Sigmoid colon (tissue), 7 donors: ENCODE data around the gene PTPRD. TPM values are rescaled to one million over a fixed set of nuclear protein-coding genes. Genes with fewer than 3 reads are reported as not detected.

ENCODE experiments used
- DNase-seq: peaks from one replicate; pipeline ENCODE4 v3.0.0-alpha.2; 2019
- H3K27ac ChIP-seq, 4 donors: fragments of 200-600 bp; sonication (generic); one replicate each; pipeline ENCODE4 v1.5.1; 2016 to 2019; ENCODE audit warnings: mild to moderate bottlenecking in 1 of 4
- H3K27me3 ChIP-seq, 3 donors: fragments of 200-600 bp; sonication (generic); one replicate each; pipeline ENCODE4 v1.5.1; 2019; ENCODE audit warnings: mild to moderate bottlenecking in 1 of 3
- H3K36me3 ChIP-seq, 4 donors: fragments of 200-600 bp; sonication (generic); one replicate each; pipeline ENCODE4 v1.5.1; 2016 to 2019
- H3K4me1 ChIP-seq, 4 donors: fragments of 200-600 bp; sonication (generic); one replicate each; pipeline ENCODE4 v1.5.1; 2017 to 2019
- H3K4me3 ChIP-seq, 4 donors: fragments of 200-600 bp; sonication (generic); one replicate each; pipeline ENCODE4 v1.5.1; 2017 to 2019; ENCODE audit warnings: mild to moderate bottlenecking in 2 of 4, moderate library complexity in 1 of 4
- H3K9me3 ChIP-seq, 4 donors: fragments of 200-600 bp in 3 of 4; sonication (generic) in 3 of 4; one replicate each; pipeline versions ENCODE4 v1.5.1 to v1.6.1; 2013 to 2019
- CTCF ChIP-seq, 4 experiments: fragments of 450-650 bp in 3 of 4; fragments of 200-600 bp in 1 of 4; IDR thresholded peaks; one replicate each; pipeline ENCODE4 v1.5.1; 2016 to 2019; ENCODE audit warnings: antibody characterized with exemption in 4 of 4, mild to moderate bottlenecking in 3 of 4, moderate library complexity in 2 of 4
- EP300 ChIP-seq, 4 donors: sonication (generic); formaldehyde crosslinking; IDR thresholded peaks; one replicate each; pipeline ENCODE4 v1.6.1; 2017; ENCODE audit warnings: antibody characterized with exemption in 4 of 4
- POLR2A ChIP-seq, 2 donors: fragments of 450-650 bp; IDR thresholded peaks; one replicate each; pipeline ENCODE4 v1.6.1; 2016; ENCODE audit warnings: antibody characterized with exemption in 2 of 2, mild to moderate bottlenecking in 2 of 2, moderate library complexity in 2 of 2
- POLR2AphosphoS5 ChIP-seq, 4 donors: sonication (generic); formaldehyde crosslinking; IDR thresholded peaks; one replicate each; pipeline ENCODE4 v1.6.1; 2017; ENCODE audit warnings: antibody characterized with exemption in 4 of 4
- WGBS, 2 donors: extraction: QIAGEN DNeasy Blood & Tissue Kit; methylation state at CpG; one replicate each; pipeline ENCODE4 v1.1.7; 2013; 5-methylcytosine and 5-hydroxymethylcytosine counted together
- intact Hi-C: fragments of 100-400 bp; cut with DNase I; formaldehyde crosslinking; loops from one replicate; pipeline ENCODE4 v1.15.1; 2023
- polyA plus RNA-seq, 3 donors: library from polyadenylated mRNA; stranded (reverse); fragments of 200-250 nt; gene quantifications; one replicate each; pipeline ENCODE4 v1.2.3, GENCODE V29; 2013
- total RNA-seq, 4 donors: library from RNA; depleted of rRNA; stranded (reverse); fragments of >200 nt; gene quantifications; one replicate each; pipeline ENCODE4 v1.1.0, GENCODE V29; 2016
- donor health status: healthy with polysubstance abuse.
- donor health status: Bipolar disorder and iron deficiency.
- donor health status: healthy.

Gene PTPRD
- total and polyA plus RNA-seq, 7 donors: 1.2 to 18.3 (median 6.3) TPM

- WGBS, 2 donors: 85 to 95% methylated on average over 6 of the region's 6 CpGs
- DNase-seq: no peak
- H3K4me3 ChIP-seq: no peak overlapping the region
- H3K4me1 ChIP-seq: no peaks in the 10 kb centered on the region
- intact Hi-C loops: no loop called here
- H3K27me3 ChIP-seq: no peaks in the 10 kb centered on the region
- H3K9me3 ChIP-seq: no peaks in the 10 kb centered on the region
- no peak overlapping the region for H3K27ac ChIP-seq
- no peak for TF ChIP-seq POLR2AphosphoS5 (IDR thresholded peaks at IDR 0.05)
- no peak for TF ChIP-seq EP300 (IDR thresholded peaks at IDR 0.05)
- no peak for TF ChIP-seq POLR2A (IDR thresholded peaks at IDR 0.05)
- TF ChIP-seq CTCF (IDR thresholded peaks at IDR 0.05): no peak
- no peaks in the 10 kb centered on the region for H3K36me3 ChIP-seq
Measured at GRCh38 chr9:8693464-8693863, 1919.3 kb downstream of the PTPRD start.

GRCh38 chr9:8686516-8686915, 1926.3 kb downstream of the PTPRD start:
- WGBS, 2 donors: 80 to 82% methylated on average over 2 of the region's 2 CpGs

GRCh38 chr9:8685825-8686224, 1927.0 kb downstream of the PTPRD start:
- no peak for TF ChIP-seq EP300 (IDR thresholded peaks at IDR 0.05)
- TF ChIP-seq CTCF (IDR thresholded peaks at IDR 0.05): no peak
- TF ChIP-seq POLR2AphosphoS5 (IDR thresholded peaks at IDR 0.05): no peak
- no peak for TF ChIP-seq POLR2A (IDR thresholded peaks at IDR 0.05)
- intact Hi-C loops: no loop called here
- DNase-seq: no peak
- no peak overlapping the region for H3K27ac ChIP-seq
- no peak overlapping the region for H3K4me3 ChIP-seq
- no peaks in the 10 kb centered on the region for H3K4me1 ChIP-seq
- no peaks in the 10 kb centered on the region for H3K9me3 ChIP-seq
- no peaks in the 10 kb centered on the region for H3K27me3 ChIP-seq
- WGBS, 2 donors: 90 to 92% methylated on average over 3 of the region's 3 CpGs
- H3K36me3 ChIP-seq: no peaks in the 10 kb centered on the region

More at GRCh38 chr9:8686516-8686915, 1926.3 kb downstream of the PTPRD start:
- H3K27me3 ChIP-seq: no peaks in the 10 kb centered on the region
- intact Hi-C loops: no loop called here
- no peak for TF ChIP-seq POLR2AphosphoS5 (IDR thresholded peaks at IDR 0.05)
- no peak overlapping the region for H3K4me3 ChIP-seq
- H3K27ac ChIP-seq: no peak overlapping the region
- no peak for DNase-seq
- no peaks in the 10 kb centered on the region for H3K9me3 ChIP-seq
- H3K4me1 ChIP-seq: no peaks in the 10 kb centered on the region
- H3K36me3 ChIP-seq: no peaks in the 10 kb centered on the region

GRCh38 chr9:8684978-8685708, 1927.7 kb downstream of the PTPRD start:
- WGBS, 2 donors: 89 to 90% methylated on average over 4 of the region's 4 CpGs
- no peaks in the 10 kb centered on the region for H3K36me3 ChIP-seq
- no peak for DNase-seq
- TF ChIP-seq EP300 (IDR thresholded peaks at IDR 0.05) (no peak), POLR2AphosphoS5 (IDR thresholded peaks at IDR 0.05) (no peak), CTCF (IDR thresholded peaks at IDR 0.05) (no peak), POLR2A (IDR thresholded peaks at IDR 0.05) (no peak)
- H3K27me3 ChIP-seq: no peaks in the 10 kb centered on the region
- no peaks in the 10 kb centered on the region for H3K9me3 ChIP-seq
- no peak overlapping the region for H3K4me3 ChIP-seq
- intact Hi-C loops: no loop called here
- H3K27ac ChIP-seq: no peak overlapping the region
- no peaks in the 10 kb centered on the region for H3K4me1 ChIP-seq

GRCh38 chr9:8683496-8683895, 1929.3 kb downstream of the PTPRD start:
- no peaks in the 10 kb centered on the region for H3K36me3 ChIP-seq
- intact Hi-C loops: no loop called here
- H3K27ac ChIP-seq: no peak overlapping the region
- H3K9me3 ChIP-seq: no peaks in the 10 kb centered on the region
- H3K4me3 ChIP-seq: no peak overlapping the region
- TF ChIP-seq POLR2AphosphoS5 (IDR thresholded peaks at IDR 0.05): no peak
- TF ChIP-seq CTCF (IDR thresholded peaks at IDR 0.05): no peak
- TF ChIP-seq POLR2A (IDR thresholded peaks at IDR 0.05): no peak
- TF ChIP-seq EP300 (IDR thresholded peaks at IDR 0.05): no peak
- DNase-seq: no peak
- 92 to 93% methylated on average over 7 of the region's 7 CpGs for WGBS, 2 donors
- no peaks in the 10 kb centered on the region for H3K4me1 ChIP-seq
- no peaks in the 10 kb centered on the region for H3K27me3 ChIP-seq
